ENCODE data around the gene TOR1B. TPM values are rescaled to one million over a fixed set of nuclear protein-coding genes. Genes with fewer than 3 reads are reported as not detected.
"Not testable (repeated sequence)": the region's sequence is repeated elsewhere in the genome, so short reads cannot be mapped to it uniquely, and the experiment has no call there.

The TOR1B gene
- total RNA-seq, 1 donor from 2014 or later = 14.5 TPM

- H3K27ac ChIP-seq = peak overlapping the region; percentile 80
- intact Hi-C loops (cut with DNase I) = no loop called here
- H3K27me3 ChIP-seq = no peaks in the 10 kb centered on the region
- no peak for TF ChIP-seq CTCF (IDR thresholded peaks at IDR 0.05)
- no peak for TF ChIP-seq POLR2A (IDR thresholded peaks at IDR 0.05)
- TF ChIP-seq POLR2AphosphoS5 (IDR thresholded peaks at IDR 0.05; ENCODE audit: insufficient read depth in 1 of 2, low read depth in 1 of 2) = no peak
- H3K36me3 ChIP-seq = no peaks in the 10 kb centered on the region
- H3K9me3 ChIP-seq = no peaks in the 10 kb centered on the region
- H3K4me3 ChIP-seq = no peak overlapping the region
- no peak for DNase-seq (ENCODE audit: extremely low spot score in 2 of 2)
- H3K4me1 ChIP-seq = peaks cover 21% of the 10 kb centered on the region
Measured at GRCh38 chr9:129759804-129760502, 43.0 kb upstream of the TOR1B start.

GRCh38 chr9:129760784-129761183, 42.2 kb upstream of the TOR1B start:
- H3K4me3 ChIP-seq; H3K9me3 ChIP-seq; intact Hi-C loops (cut with DNase I); DNase-seq (ENCODE audit: extremely low spot score in 2 of 2); H3K27me3 ChIP-seq; H3K36me3 ChIP-seq: not testable (repeated sequence)
- H3K27ac ChIP-seq = peak overlapping the region; percentile 80
- peaks cover 21% of the 10 kb centered on the region for H3K4me1 ChIP-seq

GRCh38 chr9:129761293-129761900, 41.6 kb upstream of the TOR1B start:
- intact Hi-C loops (cut with DNase I) = no loop called here
- H3K27me3 ChIP-seq = no peaks in the 10 kb centered on the region
- no peaks in the 10 kb centered on the region for H3K9me3 ChIP-seq
- H3K36me3 ChIP-seq = no peaks in the 10 kb centered on the region
- H3K4me3 ChIP-seq = no peak overlapping the region
- peak overlapping the region; percentile 80 for H3K27ac ChIP-seq
- TF ChIP-seq POLR2AphosphoS5 (IDR thresholded peaks at IDR 0.05; ENCODE audit: insufficient read depth in 1 of 2, low read depth in 1 of 2) (peak; percentile 10 to 67), CTCF (IDR thresholded peaks at IDR 0.05) (no peak)
- peak in 1 of 2 donors; percentile 95 for DNase-seq (ENCODE audit: extremely low spot score in 2 of 2)
- peaks cover 21% of the 10 kb centered on the region for H3K4me1 ChIP-seq

GRCh38 chr9:129761901-129762369, 41.0 kb upstream of the TOR1B start:
- Histone ChIP-seq H3K4me1 (peaks cover 21% of the 10 kb centered on the region), H3K27ac (peak overlapping the region; percentile 80), H3K36me3 (no peaks in the 10 kb centered on the region), H3K27me3 (no peaks in the 10 kb centered on the region), H3K9me3 (no peaks in the 10 kb centered on the region), H3K4me3 (no peak overlapping the region)
- no peak for DNase-seq (ENCODE audit: extremely low spot score in 2 of 2)
- intact Hi-C loops (cut with DNase I) = no loop called here
- TF ChIP-seq CTCF (IDR thresholded peaks at IDR 0.05) (no peak), POLR2A (IDR thresholded peaks at IDR 0.05) (no peak), POLR2AphosphoS5 (IDR thresholded peaks at IDR 0.05; ENCODE audit: insufficient read depth in 1 of 2, low read depth in 1 of 2) (no peak)

- H3K4me3 ChIP-seq; DNase-seq (ENCODE audit: extremely low spot score in 2 of 2); intact Hi-C loops (cut with DNase I); H3K27me3 ChIP-seq; H3K36me3 ChIP-seq; H3K9me3 ChIP-seq: not testable (repeated sequence)
- Histone ChIP-seq H3K27ac (peak overlapping the region; percentile 80), H3K4me1 (peaks cover 21% of the 10 kb centered on the region)
- TF ChIP-seq POLR2AphosphoS5 (IDR thresholded peaks at IDR 0.05; ENCODE audit: insufficient read depth in 1 of 2, low read depth in 1 of 2) = peak in 1 of 2 donors; percentile 80
Measured at GRCh38 chr9:129762370-129762984, 40.5 kb upstream of the TOR1B start.

All from vagina (tissue), 2 donors.